ENCODE measurements around the gene CPT1B. TPM values are rescaled to one million over a fixed set of nuclear protein-coding genes. Genes with fewer than 3 reads are reported as not detected.

Gene CPT1B
- total RNA-seq, 1 donor from 2014 or later, result 81.2 TPM

- no peaks in the 10 kb centered on the region for H3K9me3 Mint-ChIP-seq
- H3K4me1 Mint-ChIP-seq, result peaks cover 4% of the 10 kb centered on the region
- H3K36me3 Mint-ChIP-seq (ENCODE audit: low read depth), result no peaks in the 10 kb centered on the region
- no peak overlapping the region for H3K4me3 Mint-ChIP-seq
- TF ChIP-seq, protein P1, sequence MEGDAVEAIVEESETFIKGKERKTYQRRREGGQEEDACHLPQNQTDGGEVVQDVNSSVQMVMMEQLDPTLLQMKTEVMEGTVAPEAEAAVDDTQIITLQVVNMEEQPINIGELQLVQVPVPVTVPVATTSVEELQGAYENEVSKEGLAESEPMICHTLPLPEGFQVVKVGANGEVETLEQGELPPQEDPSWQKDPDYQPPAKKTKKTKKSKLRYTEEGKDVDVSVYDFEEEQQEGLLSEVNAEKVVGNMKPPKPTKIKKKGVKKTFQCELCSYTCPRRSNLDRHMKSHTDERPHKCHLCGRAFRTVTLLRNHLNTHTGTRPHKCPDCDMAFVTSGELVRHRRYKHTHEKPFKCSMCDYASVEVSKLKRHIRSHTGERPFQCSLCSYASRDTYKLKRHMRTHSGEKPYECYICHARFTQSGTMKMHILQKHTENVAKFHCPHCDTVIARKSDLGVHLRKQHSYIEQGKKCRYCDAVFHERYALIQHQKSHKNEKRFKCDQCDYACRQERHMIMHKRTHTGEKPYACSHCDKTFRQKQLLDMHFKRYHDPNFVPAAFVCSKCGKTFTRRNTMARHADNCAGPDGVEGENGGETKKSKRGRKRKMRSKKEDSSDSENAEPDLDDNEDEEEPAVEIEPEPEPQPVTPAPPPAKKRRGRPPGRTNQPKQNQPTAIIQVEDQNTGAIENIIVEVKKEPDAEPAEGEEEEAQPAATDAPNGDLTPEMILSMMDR (conservative IDR thresholded peaks at IDR 0.05), result no peak
- DNase-seq (ENCODE audit: low read depth, low spot score), result no peak
- no peak overlapping the region for H3K27ac Mint-ChIP-seq (ENCODE audit: unreplicated experiment)
- peaks cover 9% of the 10 kb centered on the region for H3K27me3 Mint-ChIP-seq (ENCODE audit: low read depth)
These were observed 35.2 kb upstream of the CPT1B start for GRCh38 chr22:50613291-50613981.

- H3K9me3 Mint-ChIP-seq, result no peaks in the 10 kb centered on the region
- TF ChIP-seq, protein P1 (conservative IDR thresholded peaks at IDR 0.05), result no peak
- DNase-seq (ENCODE audit: low read depth, low spot score), result no peak
- H3K4me1 Mint-ChIP-seq, result peaks cover 4% of the 10 kb centered on the region
- no peak overlapping the region for H3K27ac Mint-ChIP-seq (ENCODE audit: unreplicated experiment)
- H3K4me3 Mint-ChIP-seq, result no peak overlapping the region
- H3K36me3 Mint-ChIP-seq (ENCODE audit: low read depth), result no peaks in the 10 kb centered on the region
- peaks cover 9% of the 10 kb centered on the region for H3K27me3 Mint-ChIP-seq (ENCODE audit: low read depth)
These were observed 34.4 kb upstream of the CPT1B start for GRCh38 chr22:50612528-50613221.

GRCh38 chr22:50612168-50612527 is 33.9 kb upstream of the CPT1B start:
- DNase-seq (ENCODE audit: low read depth, low spot score), result no peak
- Mint-ChIP-seq H3K9me3 (no peaks in the 10 kb centered on the region), H3K27ac (ENCODE audit: unreplicated experiment) (no peak overlapping the region), H3K4me3 (no peak overlapping the region), H3K4me1 (peaks cover 4% of the 10 kb centered on the region), H3K27me3 (ENCODE audit: low read depth) (peaks cover 9% of the 10 kb centered on the region), H3K36me3 (ENCODE audit: low read depth) (no peaks in the 10 kb centered on the region)
- TF ChIP-seq, protein P1 (conservative IDR thresholded peaks at IDR 0.05), result no peak

- no peaks in the 10 kb centered on the region for H3K36me3 Mint-ChIP-seq (ENCODE audit: low read depth)
- H3K9me3 Mint-ChIP-seq, result no peaks in the 10 kb centered on the region
- DNase-seq (ENCODE audit: low read depth, low spot score), result no peak
- TF ChIP-seq, protein P1 (conservative IDR thresholded peaks at IDR 0.05), result no peak
- H3K27ac Mint-ChIP-seq (ENCODE audit: unreplicated experiment), result no peak overlapping the region
- H3K27me3 Mint-ChIP-seq (ENCODE audit: low read depth), result peaks cover 9% of the 10 kb centered on the region
- H3K4me1 Mint-ChIP-seq, result peaks cover 4% of the 10 kb centered on the region
- no peak overlapping the region for H3K4me3 Mint-ChIP-seq
These were observed 33.3 kb upstream of the CPT1B start for GRCh38 chr22:50611341-50612060.

DNA sequence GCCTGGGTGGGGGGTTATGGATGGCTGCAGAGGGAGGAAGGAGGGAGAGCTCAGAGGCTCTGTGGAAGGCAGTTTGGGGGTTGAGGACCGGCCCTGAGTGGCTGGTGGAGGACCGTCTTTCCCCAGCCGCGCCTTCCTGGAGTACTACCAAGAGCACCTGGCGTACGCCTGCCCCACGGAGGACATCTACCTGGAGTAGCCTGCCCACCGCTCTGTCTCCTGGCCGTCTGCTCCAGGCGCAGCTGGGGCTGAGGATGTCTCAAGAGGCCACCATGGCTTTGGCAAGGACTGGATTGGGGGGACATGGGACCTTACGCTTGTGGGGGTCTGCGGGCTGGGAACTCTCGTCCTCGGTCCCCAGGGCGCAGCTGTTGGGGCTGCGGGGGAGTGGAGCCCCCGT is 32.4 kb upstream of the CPT1B start:
- no peak overlapping the region for H3K27ac Mint-ChIP-seq (ENCODE audit: unreplicated experiment)
- H3K9me3 Mint-ChIP-seq, result no peaks in the 10 kb centered on the region
- no peak for DNase-seq (ENCODE audit: low read depth, low spot score)
- H3K4me3 Mint-ChIP-seq, result no peak overlapping the region
- peaks cover 7% of the 10 kb centered on the region for H3K27me3 Mint-ChIP-seq (ENCODE audit: low read depth)
- H3K36me3 Mint-ChIP-seq (ENCODE audit: low read depth), result no peaks in the 10 kb centered on the region
- TF ChIP-seq, protein P1 (conservative IDR thresholded peaks at IDR 0.05), result no peak
- peaks cover 4% of the 10 kb centered on the region for H3K4me1 Mint-ChIP-seq
